Activated gamma-delta T cell (primary cell): ENCODE results near the gene NR1H2.
"Not testable (repeated sequence)": the region's sequence is repeated elsewhere in the genome, so short reads cannot be mapped to it uniquely, and the experiment has no call there.

Experiments
- DNase-seq: peaks from one replicate; lab custom pipeline; 2025; lab: John Stamatoyannopoulos, UW
- total RNA-seq, 2 donors: gene quantifications; one replicate each; lab custom pipeline; 2026; lab: John Stamatoyannopoulos, UW

The NR1H2 gene
- total RNA-seq, result 95.1 to 100 reads per million in 2 donors

- peak; percentile 79 for DNase-seq
These were observed at the start of gene NR1H2 for GRCh38 chr19:50376166-50377050. Gene NR1H2, plus strand, starts transcription at chr19:50376457. Its CDS starts 1,149 bp downstream, at chr19:50377606.

GRCh38 chr19:50327013-50327412, 49.2 kb upstream of the NR1H2 start:
- DNase-seq, result no peak

- no peak for DNase-seq
These were observed 48.6 kb upstream of the NR1H2 start for GRCh38 chr19:50327461-50328223.

- no peak for DNase-seq
These were observed 47.9 kb upstream of the NR1H2 start for GRCh38 chr19:50328224-50328872.

- DNase-seq, result peak; percentile 72
These were observed 47.4 kb upstream of the NR1H2 start for GRCh38 chr19:50328873-50329145.

- peak; percentile 72 for DNase-seq
These were observed 46.9 kb upstream of the NR1H2 start, which contains the start of gene KCNC3 for GRCh38 chr19:50329146-50329925. Gene KCNC3, minus strand, starts transcription at chr19:50329377. Its CDS starts 295 bp downstream, at chr19:50329082.

- not testable (repeated sequence) for DNase-seq
These were observed 46.3 kb upstream of the NR1H2 start for GRCh38 chr19:50329926-50330294.

- peak; percentile 67 for DNase-seq
These were observed 45.7 kb upstream of the NR1H2 start for GRCh38 chr19:50330365-50331078.

GRCh38 chr19:50331221-50331993, 44.9 kb upstream of the NR1H2 start:
- no peak for DNase-seq

GRCh38 chr19:50331994-50332243, 44.3 kb upstream of the NR1H2 start:
- DNase-seq, result no peak

- no peak for DNase-seq
These were observed 43.8 kb upstream of the NR1H2 start for GRCh38 chr19:50332244-50333038.

- DNase-seq, result peak; percentile 63
These were observed 43.0 kb upstream of the NR1H2 start for GRCh38 chr19:50333235-50333736.

- DNase-seq, result peak; percentile 65
These were observed 42.3 kb upstream of the NR1H2 start for GRCh38 chr19:50333737-50334617.

- DNase-seq, result no peak
These were observed 41.4 kb upstream of the NR1H2 start for GRCh38 chr19:50334741-50335421.

- not testable (repeated sequence) for DNase-seq
These were observed 39.2 kb upstream of the NR1H2 start for GRCh38 chr19:50337031-50337430.

- DNase-seq, result no peak
These were observed 35.9 kb upstream of the NR1H2 start for GRCh38 chr19:50340331-50340730.

GRCh38 chr19:50341091-50341564, 35.1 kb upstream of the NR1H2 start:
- DNase-seq, result no peak
